GM23338 (cell line): Measurements from ENCODE around the gene CANT1. TPM values are rescaled to one million over a fixed set of nuclear protein-coding genes. Genes with fewer than 3 reads are reported as not detected.

Experiments used
- ATAC-seq: fragments of 200-7000 bp; cut with Tn5 transposase; 3 replicates; pipeline ENCODE4 v1.9.1; 2020
- DNase-seq: peaks from one replicate; pipeline ENCODE4 v3.0.0-alpha.2; 2015; ENCODE audit warnings: low spot score
- H2AFZ ChIP-seq: fragments of 200-600 bp; sonication (generic); 2 replicates; pipeline ENCODE4 v1.8.0; 2016; ENCODE audit warnings: antibody characterized with exemption, mild to moderate bottlenecking, moderate library complexity
- H3F3A ChIP-seq: fragments of 200-600 bp; sonication (generic); replicated peaks from 2 replicates; pipeline ENCODE4 v1.8.0; 2017; ENCODE audit warnings: antibody characterized with exemption, mixed run types, low read depth
- H3K27ac ChIP-seq: fragments of 200-600 bp; sonication (generic); 2 replicates; pipeline ENCODE4 v1.6.1; 2016; ENCODE audit warnings: low read depth
- H3K27me3 ChIP-seq: fragments of 200-600 bp; sonication (generic); 2 replicates; pipeline ENCODE4 v1.8.0; 2016; ENCODE audit warnings: mild to moderate bottlenecking, mixed run types, moderate library complexity; ENCODE audit not compliant: insufficient read depth
- H3K36me3 ChIP-seq: fragments of 200-600 bp; sonication (generic); 2 replicates; pipeline ENCODE4 v1.8.0; 2016; ENCODE audit warnings: mild to moderate bottlenecking; ENCODE audit not compliant: insufficient read depth
- H3K4me1 ChIP-seq: fragments of 200-600 bp; sonication (generic); 2 replicates; pipeline ENCODE4 v1.8.0; 2016; ENCODE audit warnings: mild to moderate bottlenecking, moderate library complexity; ENCODE audit not compliant: insufficient read depth
- H3K4me2 ChIP-seq: fragments of 200-600 bp; sonication (generic); 2 replicates; pipeline ENCODE4 v1.7.1; 2017; ENCODE audit warnings: mixed run types
- H3K4me3 ChIP-seq: fragments of 200-600 bp; sonication (generic); 2 replicates; pipeline ENCODE4 v1.6.1; 2016; ENCODE audit warnings: mixed run types
- H3K79me2 ChIP-seq: fragments of 200-600 bp; sonication (generic); replicated peaks from 2 replicates; pipeline ENCODE4 v1.8.0; 2017; ENCODE audit warnings: mild to moderate bottlenecking; ENCODE audit not compliant: insufficient read depth
- H3K9me2 ChIP-seq: fragments of 200-600 bp; sonication (generic); 2 replicates; pipeline ENCODE4 v1.8.0; 2017; ENCODE audit not compliant: insufficient read depth
- H4K20me1 ChIP-seq: fragments of 200-600 bp; sonication (generic); replicated peaks from 2 replicates; pipeline ENCODE4 v1.8.0; 2017; ENCODE audit warnings: mild to moderate bottlenecking; ENCODE audit not compliant: insufficient read depth
- H3K27ac Mint-ChIP-seq: 2 replicates; pipeline ENCODE4 v1.8.0; 2020; ENCODE audit warnings: inconsistent platforms, mild to moderate bottlenecking, moderate library complexity, mixed read lengths
- H3K27me3 Mint-ChIP-seq: 3 replicates; pipeline ENCODE4 v1.8.0; 2022; ENCODE audit warnings: low read depth, mild to moderate bottlenecking, moderate library complexity, mixed read lengths, inconsistent platforms; ENCODE audit not compliant: insufficient read depth, poor library complexity
- H3K36me3 Mint-ChIP-seq: 3 replicates; pipeline ENCODE4 v1.8.0; 2021; ENCODE audit warnings: low read depth, mild to moderate bottlenecking, inconsistent platforms, moderate library complexity, mixed read lengths
- H3K4me1 Mint-ChIP-seq: 3 replicates; pipeline ENCODE4 v1.8.0; 2020; ENCODE audit warnings: mild to moderate bottlenecking, inconsistent platforms, mixed read lengths
- H3K4me3 Mint-ChIP-seq: 3 replicates; pipeline ENCODE4 v1.8.0; 2021; ENCODE audit warnings: moderate library complexity, mild to moderate bottlenecking, inconsistent platforms, mixed read lengths
- H3K9me3 Mint-ChIP-seq: 3 replicates; pipeline ENCODE4 v1.8.0; 2020; ENCODE audit warnings: moderate library complexity, mild to moderate bottlenecking, inconsistent platforms, mixed read lengths
- CTCF ChIP-seq, 2 experiments: fragments of 200-600 bp in 1 of 2; sonication (generic) in 1 of 2; conservative IDR thresholded peaks; 2 replicates each; pipeline versions ENCODE4 v1.5.1 to v1.6.1; 2016 to 2017; ENCODE audit warnings: antibody characterized with exemption in 2 of 2, low read depth in 2 of 2, mild to moderate bottlenecking in 2 of 2, moderate library complexity in 1 of 2
- ETS1 ChIP-seq: IDR thresholded peaks from 2 replicates; pipeline ENCODE4 v1.6.1; 2016; ENCODE audit warnings: antibody characterized with exemption
- JUNB ChIP-seq: IDR thresholded peaks from one replicate; pipeline ENCODE4 v1.6.1; 2016; ENCODE audit warnings: antibody characterized with exemption; ENCODE audit not compliant: unreplicated experiment
- REST ChIP-seq: IDR thresholded peaks from one replicate; pipeline ENCODE4 v1.6.1; 2018; ENCODE audit warnings: antibody characterized with exemption; ENCODE audit not compliant: unreplicated experiment
- STAT1 ChIP-seq: IDR thresholded peaks from one replicate; pipeline ENCODE4 v1.6.1; 2016; ENCODE audit warnings: antibody characterized with exemption; ENCODE audit not compliant: unreplicated experiment
- polyA plus RNA-seq: library from polyadenylated mRNA; unstranded; fragments of >200 nt; fragmentation: Nextera tagmentation; extraction: Ambion mirVana; gene quantifications from 2 replicates; pipeline ENCODE4 v1.2.1, GENCODE V29; 2016
- total RNA-seq: library from RNA; depleted of rRNA; stranded (reverse); fragments of >200 nt; shearing (Covaris generic); gene quantifications from 2 replicates; pipeline ENCODE4 v1.2.3, GENCODE V29; 2014

CANT1 gene
- total and polyA plus RNA-seq, 2 experiments from 2014 or later, result 5.9 to 38.8 TPM

- Histone ChIP-seq H3K4me3 (no peak overlapping the region), H3K4me1 (no peaks in the 10 kb centered on the region), H2AFZ (no peak overlapping the region), H4K20me1 (no peaks in the 10 kb centered on the region), H3K9me2 (no peaks in the 10 kb centered on the region), H3K36me3 (no peaks in the 10 kb centered on the region), H3F3A (peaks cover 9% of the 10 kb centered on the region), H3K27me3 (no peaks in the 10 kb centered on the region), H3K79me2 (no peaks in the 10 kb centered on the region), H3K4me2 (no peak overlapping the region), H3K27ac (no peak overlapping the region)
- H3K4me3 Mint-ChIP-seq, result no peak overlapping the region
- no peak overlapping the region for H3K27ac Mint-ChIP-seq
- ATAC-seq (no peak), DNase-seq (no peak)
- H3K9me3 Mint-ChIP-seq, result peaks cover 5% of the 10 kb centered on the region; the same call in 2 of the 3 replicates
- H3K27me3 Mint-ChIP-seq, result peaks cover 24% of the 10 kb centered on the region
- H3K4me1 Mint-ChIP-seq, result no peaks in the 10 kb centered on the region; the same call in 2 of the 3 replicates
- no peak for TF ChIP-seq ETS1
- no peaks in the 10 kb centered on the region; the same call in 2 of the 3 replicates for H3K36me3 Mint-ChIP-seq
Observed at GRCh38 chr17:79046916-79047280, 37.3 kb upstream of the CANT1 start.

GRCh38 chr17:79046197-79046915 lies 36.8 kb upstream of the CANT1 start:
- Histone ChIP-seq H3K27me3 (no peaks in the 10 kb centered on the region), H3K4me2 (no peak overlapping the region), H3K27ac (no peak overlapping the region), H3K9me2 (no peaks in the 10 kb centered on the region), H3F3A (peaks cover 9% of the 10 kb centered on the region), H4K20me1 (no peaks in the 10 kb centered on the region), H2AFZ (no peak overlapping the region), H3K36me3 (no peaks in the 10 kb centered on the region), H3K79me2 (no peaks in the 10 kb centered on the region), H3K4me1 (no peaks in the 10 kb centered on the region), H3K4me3 (no peak overlapping the region)
- peak; percentile 7; the same call in 2 of the 3 replicates for ATAC-seq
- Mint-ChIP-seq H3K27me3 (peaks cover 24% of the 10 kb centered on the region), H3K27ac (no peak overlapping the region), H3K4me1 (no peaks in the 10 kb centered on the region; the same call in 2 of the 3 replicates), H3K9me3 (peaks cover 5% of the 10 kb centered on the region; the same call in 2 of the 3 replicates), H3K36me3 (no peaks in the 10 kb centered on the region; the same call in 2 of the 3 replicates), H3K4me3 (no peak overlapping the region)
- TF ChIP-seq JUNB, result no peak
- TF ChIP-seq REST, result no peak
- DNase-seq, result no peak

- H3K27me3 ChIP-seq, result no peaks in the 10 kb centered on the region
Observed at GRCh38 chr17:79045842-79046196, 36.3 kb upstream of the CANT1 start.

More at GRCh38 chr17:79045842-79046196, 36.3 kb upstream of the CANT1 start:
- Mint-ChIP-seq H3K27ac (no peak overlapping the region), H3K27me3 (peaks cover 23% of the 10 kb centered on the region), H3K4me3 (no peak overlapping the region; the same call in 2 of the 3 replicates), H3K36me3 (no peaks in the 10 kb centered on the region; the same call in 2 of the 3 replicates), H3K9me3 (peaks cover 5% of the 10 kb centered on the region; the same call in 2 of the 3 replicates), H3K4me1 (no peaks in the 10 kb centered on the region; the same call in 2 of the 3 replicates)
- Histone ChIP-seq H3K4me3 (no peak overlapping the region), H3K79me2 (no peaks in the 10 kb centered on the region), H3K4me1 (no peaks in the 10 kb centered on the region), H2AFZ (no peak overlapping the region), H3F3A (peaks cover 9% of the 10 kb centered on the region), H3K9me2 (no peaks in the 10 kb centered on the region), H3K27ac (no peak overlapping the region), H4K20me1 (no peaks in the 10 kb centered on the region), H3K4me2 (no peak overlapping the region), H3K36me3 (no peaks in the 10 kb centered on the region)
- peak; percentile 86 for ATAC-seq
- DNase-seq, result peak; percentile 87
- TF ChIP-seq STAT1, result no peak
- peak; percentile 77 to 89 for TF ChIP-seq CTCF (conservative IDR thresholded peaks at IDR 0.05; ENCODE audit: low read depth in 2 of 2)
